ENCODE results near the gene FANCC.

DNA sequence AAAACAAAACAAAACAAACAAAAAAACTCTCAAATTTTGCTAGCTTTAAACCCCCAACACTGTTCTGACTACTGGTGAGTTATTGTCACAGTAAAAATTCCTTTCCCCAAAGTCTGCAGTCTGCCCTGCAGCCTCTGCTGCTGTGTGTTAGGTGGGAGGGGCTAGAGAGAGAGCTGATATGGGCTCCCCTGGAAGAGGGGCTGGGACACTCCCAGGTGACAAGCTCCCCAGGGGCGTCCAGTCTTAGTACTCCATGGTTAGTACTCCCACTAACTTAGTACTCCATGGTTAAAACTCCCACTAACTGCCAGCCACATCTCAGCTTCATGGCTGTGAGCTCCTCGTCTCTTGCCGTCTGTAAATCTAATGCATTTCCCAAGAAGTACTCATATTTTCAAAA lies 191.9 kb downstream of the FANCC start:
- no peak for TF ChIP-seq POLR2A (IDR thresholded peaks at IDR 0.05)
- TF ChIP-seq, protein P1, sequence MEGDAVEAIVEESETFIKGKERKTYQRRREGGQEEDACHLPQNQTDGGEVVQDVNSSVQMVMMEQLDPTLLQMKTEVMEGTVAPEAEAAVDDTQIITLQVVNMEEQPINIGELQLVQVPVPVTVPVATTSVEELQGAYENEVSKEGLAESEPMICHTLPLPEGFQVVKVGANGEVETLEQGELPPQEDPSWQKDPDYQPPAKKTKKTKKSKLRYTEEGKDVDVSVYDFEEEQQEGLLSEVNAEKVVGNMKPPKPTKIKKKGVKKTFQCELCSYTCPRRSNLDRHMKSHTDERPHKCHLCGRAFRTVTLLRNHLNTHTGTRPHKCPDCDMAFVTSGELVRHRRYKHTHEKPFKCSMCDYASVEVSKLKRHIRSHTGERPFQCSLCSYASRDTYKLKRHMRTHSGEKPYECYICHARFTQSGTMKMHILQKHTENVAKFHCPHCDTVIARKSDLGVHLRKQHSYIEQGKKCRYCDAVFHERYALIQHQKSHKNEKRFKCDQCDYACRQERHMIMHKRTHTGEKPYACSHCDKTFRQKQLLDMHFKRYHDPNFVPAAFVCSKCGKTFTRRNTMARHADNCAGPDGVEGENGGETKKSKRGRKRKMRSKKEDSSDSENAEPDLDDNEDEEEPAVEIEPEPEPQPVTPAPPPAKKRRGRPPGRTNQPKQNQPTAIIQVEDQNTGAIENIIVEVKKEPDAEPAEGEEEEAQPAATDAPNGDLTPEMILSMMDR (IDR thresholded peaks at IDR 0.05) = no peak
